CD4-positive, alpha-beta T cell treated with Interleukin-4 for 1 hour (primary cell): ENCODE measurements around the gene SAFB2.

Experiments
- DNase-seq, 2 donors: peaks; one replicate each; pipeline ENCODE4 v3.0.0-alpha.2; 2020 to 2022

SAFB2 gene

DNA sequence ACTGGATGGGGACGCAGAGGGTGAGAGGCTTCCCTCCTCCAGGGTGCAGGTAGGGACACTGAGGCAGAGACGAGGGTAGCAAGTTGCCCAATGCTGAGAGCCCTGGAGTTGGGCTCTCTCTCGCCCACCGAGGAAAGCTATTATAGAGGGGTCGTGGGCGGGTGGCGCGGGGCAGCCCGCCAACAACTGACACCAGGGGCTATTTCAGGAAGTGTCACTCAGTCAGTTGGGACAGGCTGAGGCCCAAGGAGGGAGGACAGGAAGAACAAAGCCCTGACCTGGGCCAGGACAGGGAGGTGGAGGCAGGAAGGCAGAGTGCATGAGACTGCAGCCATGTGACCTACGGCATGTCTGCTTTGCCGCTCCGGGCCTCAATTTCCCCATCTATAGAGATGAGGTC lies 84.7 kb downstream of the SAFB2 start:
- DNase-seq: no peak
